Large intestine (tissue), 3 donors: ENCODE data around the gene TAB2. TPM values are rescaled to one million over a fixed set of nuclear protein-coding genes. Genes with fewer than 3 reads are reported as not detected.
"Not testable (repeated sequence)": the region's sequence is repeated elsewhere in the genome, so short reads cannot be mapped to it uniquely, and the experiment has no call there.

ENCODE experiments used
- DNase-seq, 2 donors: peaks; one replicate each; pipeline versions ENCODE4 v3.0.0 to v3.0.0-alpha.2; 2013
- H3K27ac ChIP-seq: one replicate; pipeline ENCODE4 v1.5.1; 2013; ENCODE audit warnings: low read length
- H3K27me3 ChIP-seq: 2 replicates; pipeline ENCODE4 v1.6.1; 2013; ENCODE audit warnings: low read length; ENCODE audit not compliant: control insufficient read depth, insufficient read depth
- H3K36me3 ChIP-seq: 2 replicates; pipeline ENCODE4 v1.6.1; 2013; ENCODE audit warnings: low read length; ENCODE audit not compliant: control insufficient read depth, insufficient read depth
- H3K4me1 ChIP-seq: one replicate; pipeline ENCODE4 v1.6.1; 2013; ENCODE audit warnings: low read length; ENCODE audit not compliant: control insufficient read depth, insufficient read depth
- H3K4me3 ChIP-seq: one replicate; pipeline ENCODE4 v1.5.1; 2013; ENCODE audit warnings: low read length
- H3K9me3 ChIP-seq: one replicate; pipeline ENCODE4 v1.6.1; 2013; ENCODE audit warnings: mild to moderate bottlenecking, low read depth, low read length, moderate library complexity; ENCODE audit not compliant: control insufficient read depth
- WGBS: methylation state at CpG from one replicate; pipeline ENCODE4 v1.1.5; 2013; ENCODE audit warnings: low lambda C conversion rate; ENCODE audit not compliant: insufficient coverage; 5-methylcytosine and 5-hydroxymethylcytosine counted together
- polyA plus RNA-seq: library from polyadenylated mRNA; unstranded; fragments of 120-200 nt; gene quantifications from one replicate; pipeline ENCODE4 v1.2.1, GENCODE V29; 2013

TAB2 gene
- polyA plus RNA-seq, 1 donor, result 43.7 TPM

DNA sequence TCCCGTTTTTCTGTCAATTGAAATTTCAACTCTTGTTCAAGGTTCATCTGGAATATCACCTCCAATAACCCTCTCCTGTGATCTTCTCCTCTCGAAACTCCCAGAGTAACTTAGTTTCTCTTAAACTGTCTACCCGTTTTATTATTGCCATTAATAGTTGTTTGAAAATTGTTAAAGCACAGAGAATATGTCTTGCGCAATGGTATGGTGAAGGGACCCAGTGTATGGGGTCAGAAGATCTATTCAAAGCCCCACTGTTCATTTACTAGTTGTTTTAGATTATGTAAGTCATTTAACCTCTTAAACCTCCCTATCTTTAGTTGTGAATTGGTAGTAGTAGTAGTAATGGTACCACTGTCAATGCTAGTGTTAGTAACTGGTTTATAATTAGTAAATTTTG is 6.2 kb upstream of the TAB2 start:
- H3K27me3 ChIP-seq, result peaks cover 6% of the 10 kb centered on the region
- H3K4me1 ChIP-seq, result no peaks in the 10 kb centered on the region
- WGBS, result 63% methylated on average over 3 of the region's 4 CpGs
- no peak overlapping the region for H3K4me3 ChIP-seq
- no peaks in the 10 kb centered on the region for H3K9me3 ChIP-seq
- no peak overlapping the region for H3K27ac ChIP-seq
- DNase-seq, result no peak
- no peaks in the 10 kb centered on the region for H3K36me3 ChIP-seq

DNA sequence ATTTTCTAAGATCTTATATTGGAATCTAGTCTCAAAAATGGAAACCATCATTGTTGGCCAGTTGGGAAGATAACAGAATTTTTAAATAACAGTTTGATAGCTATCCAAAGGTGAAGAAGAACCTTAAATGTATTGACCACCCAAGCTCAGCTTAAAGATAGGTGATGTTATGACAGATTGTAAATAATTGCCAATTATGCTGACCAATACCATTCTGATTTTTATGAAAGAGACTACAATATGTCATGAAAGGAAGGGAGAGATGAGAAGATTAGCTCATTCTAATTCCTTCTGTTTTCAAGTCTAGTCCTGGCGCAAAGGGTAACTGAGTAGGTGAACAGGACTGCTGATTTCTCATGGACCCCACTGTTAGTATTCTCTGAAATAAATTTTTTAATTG is 5.7 kb upstream of the TAB2 start:
- no peak overlapping the region for H3K27ac ChIP-seq
- H3K4me3 ChIP-seq, result no peak overlapping the region
- H3K36me3 ChIP-seq, result no peaks in the 10 kb centered on the region
- no peaks in the 10 kb centered on the region for H3K9me3 ChIP-seq
- no CpG with 5 or more reads among the region's 1 CpG for WGBS
- no peak for DNase-seq
- H3K4me1 ChIP-seq, result no peaks in the 10 kb centered on the region
- H3K27me3 ChIP-seq, result peaks cover 6% of the 10 kb centered on the region

DNA sequence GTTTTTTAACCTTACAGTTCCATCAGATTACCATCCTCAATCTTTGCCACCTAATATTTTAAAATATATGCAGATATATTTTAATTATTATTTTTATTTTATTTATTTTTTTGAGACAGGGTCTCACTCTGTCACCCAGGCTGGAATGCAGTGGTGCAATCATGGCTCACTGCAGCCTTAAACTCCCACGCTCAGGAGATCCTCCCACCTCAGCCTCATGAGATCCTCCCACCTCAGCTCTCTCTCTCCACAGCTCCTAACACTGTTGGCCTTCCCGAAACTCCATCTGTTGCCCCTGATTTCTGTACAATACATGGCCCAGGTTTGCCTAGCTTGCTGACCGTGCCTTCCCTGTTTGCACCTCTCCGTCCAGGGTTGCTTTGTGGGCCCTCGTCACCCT is 4.4 kb upstream of the TAB2 start:
- H3K9me3 ChIP-seq, result no peaks in the 10 kb centered on the region
- DNase-seq, result no peak
- H3K36me3 ChIP-seq, result no peaks in the 10 kb centered on the region
- H3K4me1 ChIP-seq, result no peaks in the 10 kb centered on the region
- WGBS, result 100% methylated on average over 2 of the region's 5 CpGs
- peaks cover 6% of the 10 kb centered on the region for H3K27me3 ChIP-seq
- H3K27ac ChIP-seq, result no peak overlapping the region
- H3K4me3 ChIP-seq, result no peak overlapping the region

DNA sequence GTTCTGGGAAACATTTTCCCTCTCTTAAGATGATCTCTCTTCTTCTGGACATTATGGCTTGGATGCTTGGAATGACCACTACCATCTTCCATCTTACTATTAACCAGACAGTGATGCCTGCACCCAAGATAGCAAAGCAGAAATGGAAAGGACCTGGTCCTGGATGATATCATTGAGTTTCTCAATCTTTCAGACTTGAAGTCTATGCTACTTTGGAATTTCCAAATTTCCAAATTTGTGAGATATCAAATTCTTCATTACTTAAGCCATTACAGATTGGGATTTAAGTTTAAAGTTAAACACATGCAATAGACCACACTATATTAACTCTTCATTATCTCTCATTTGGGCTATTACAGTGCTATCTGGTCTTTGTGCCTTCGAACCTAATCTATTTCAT is 3.7 kb upstream of the TAB2 start:
- Histone ChIP-seq H3K27ac (no peak overlapping the region), H3K36me3 (no peaks in the 10 kb centered on the region), H3K9me3 (no peaks in the 10 kb centered on the region), H3K4me1 (no peaks in the 10 kb centered on the region), H3K27me3 (peaks cover 6% of the 10 kb centered on the region), H3K4me3 (no peak overlapping the region)
- no CpG with 5 or more reads among the region's 1 CpG for WGBS
- DNase-seq, result no peak

- no peaks in the 10 kb centered on the region for H3K9me3 ChIP-seq
- H3K27me3 ChIP-seq, result peaks cover 6% of the 10 kb centered on the region
- no peak overlapping the region for H3K4me3 ChIP-seq
- H3K27ac ChIP-seq, result no peak overlapping the region
- DNase-seq, result no peak
- H3K36me3 ChIP-seq, result no peaks in the 10 kb centered on the region
- WGBS, result 50% methylated on average over 1 of the region's 1 CpG
- no peaks in the 10 kb centered on the region for H3K4me1 ChIP-seq
These were observed 3.1 kb upstream of the TAB2 start for GRCh38 chr6:149314325-149314905.

- Histone ChIP-seq H3K36me3 (no peaks in the 10 kb centered on the region), H3K27ac (peak overlapping the region; percentile 93), H3K9me3 (no peaks in the 10 kb centered on the region), H3K4me3 (peak overlapping the region; percentile 85), H3K27me3 (peaks cover 6% of the 10 kb centered on the region), H3K4me1 (no peaks in the 10 kb centered on the region)
- DNase-seq, result no peak
- 84% methylated on average over 3 of the region's 7 CpGs for WGBS
These were observed 1.3 kb upstream of the TAB2 start for GRCh38 chr6:149316108-149316727.

GRCh38 chr6:149316740-149317643 is 520 bp upstream of the TAB2 start:
- Histone ChIP-seq H3K4me3 (peak overlapping the region; percentile 85), H3K27ac (peak overlapping the region; percentile 93), H3K27me3 (peaks cover 6% of the 10 kb centered on the region), H3K36me3 (no peaks in the 10 kb centered on the region), H3K4me1 (no peaks in the 10 kb centered on the region), H3K9me3 (no peaks in the 10 kb centered on the region)
- no CpG with 5 or more reads among the region's 96 CpGs for WGBS
- peak; percentile 89 to 93 for DNase-seq

GRCh38 chr6:149318581-149319286 is 1.2 kb downstream of the TAB2 start:
- WGBS, result 0% methylated on average over 2 of the region's 14 CpGs
- DNase-seq, result peak in 1 of 2 donors; percentile 33
- no peaks in the 10 kb centered on the region for H3K4me1 ChIP-seq

GRCh38 chr6:149319422-149319821 is 1.9 kb downstream of the TAB2 start:
- no peaks in the 10 kb centered on the region for H3K27me3 ChIP-seq
- 59% methylated on average over 2 of the region's 3 CpGs for WGBS
- DNase-seq, result no peak
- no peak overlapping the region for H3K27ac ChIP-seq
- peak overlapping the region; percentile 85 for H3K4me3 ChIP-seq
- no peaks in the 10 kb centered on the region for H3K9me3 ChIP-seq
- H3K4me1 ChIP-seq, result no peaks in the 10 kb centered on the region
- H3K36me3 ChIP-seq, result no peaks in the 10 kb centered on the region

More at GRCh38 chr6:149318581-149319286, 1.2 kb downstream of the TAB2 start:
- Histone ChIP-seq H3K36me3 (no peaks in the 10 kb centered on the region), H3K9me3 (no peaks in the 10 kb centered on the region), H3K4me3 (peak overlapping the region; percentile 85), H3K27ac (peak overlapping the region; percentile 54), H3K27me3 (peaks cover under 1% of the 10 kb centered on the region)

GRCh38 chr6:149320016-149320415 is 2.5 kb downstream of the TAB2 start:
- WGBS, result 80% methylated on average over 1 of the region's 10 CpGs
- not testable (repeated sequence) for H3K27ac ChIP-seq, H3K27me3 ChIP-seq, H3K9me3 ChIP-seq, H3K4me3 ChIP-seq, H3K36me3 ChIP-seq, H3K4me1 ChIP-seq, DNase-seq
